Mesothelial cell of epicardium (in vitro differentiated cells): ENCODE results near the gene TBATA. TPM values are rescaled to one million over a fixed set of nuclear protein-coding genes. Genes with fewer than 3 reads are reported as not detected.
A peak's percentile ranks its signal among the peaks of the same experiment; 100 is the strongest.
"Not testable (repeated sequence)": the region's sequence is repeated elsewhere in the genome, so short reads cannot be mapped to it uniquely, and the experiment has no call there.

ENCODE experiments used
- DNase-seq, 2 experiments: peaks; one replicate each; pipeline ENCODE4 v3.0.0; 2021; ENCODE audit warnings: low spot score in 2 of 2; ENCODE audit not compliant: unreplicated experiment in 2 of 2
- H3K27ac Mint-ChIP-seq: 2 replicates; pipeline ENCODE4 v1.8.0; 2021; ENCODE audit warnings: mixed read lengths
- H3K27me3 Mint-ChIP-seq: 2 replicates; pipeline ENCODE4 v1.8.0; 2021; ENCODE audit warnings: low read depth, mixed read lengths
- H3K36me3 Mint-ChIP-seq: 2 replicates; pipeline ENCODE4 v1.8.0; 2021; ENCODE audit warnings: mixed read lengths
- H3K4me1 Mint-ChIP-seq: 2 replicates; pipeline ENCODE4 v1.8.0; 2021; ENCODE audit warnings: mixed read lengths
- H3K4me3 Mint-ChIP-seq: 2 replicates; pipeline ENCODE4 v1.8.0; 2021; ENCODE audit warnings: mild to moderate bottlenecking, moderate library complexity, mixed read lengths
- H3K9me3 Mint-ChIP-seq: 2 replicates; pipeline ENCODE4 v1.8.0; 2021; ENCODE audit warnings: mixed read lengths
- CTCF ChIP-seq: fragments of 200-600 bp; sonication (generic); IDR thresholded peaks from one replicate; pipeline ENCODE4 v1.5.0; 2021; ENCODE audit warnings: antibody characterized with exemption; ENCODE audit not compliant: unreplicated experiment
- total RNA-seq: library from RNA; stranded (reverse); gene quantifications from 3 replicates; pipeline ENCODE4 v1.2.1, GENCODE V29; 2021

Gene TBATA
- total RNA-seq, 1 donor from 2014 or later, result not detected

GRCh38 chr10:70769121-70769520, 16.1 kb downstream of the TBATA start:
- no peak for TF ChIP-seq CTCF
- no peak overlapping the region for H3K4me3 Mint-ChIP-seq
- H3K27me3 Mint-ChIP-seq, result peaks cover 2% of the 10 kb centered on the region
- H3K36me3 Mint-ChIP-seq, result no peaks in the 10 kb centered on the region
- H3K4me1 Mint-ChIP-seq, result no peaks in the 10 kb centered on the region
- H3K27ac Mint-ChIP-seq, result no peak overlapping the region
- no peak for DNase-seq
- H3K9me3 Mint-ChIP-seq, result peaks cover 15% of the 10 kb centered on the region

GRCh38 chr10:70768026-70768685, 17.0 kb downstream of the TBATA start:
- peak in 1 of 2 experiments; percentile 3 for DNase-seq
- peaks cover 15% of the 10 kb centered on the region for H3K9me3 Mint-ChIP-seq
- H3K4me1 Mint-ChIP-seq, H3K27me3 Mint-ChIP-seq, H3K4me3 Mint-ChIP-seq, H3K27ac Mint-ChIP-seq, H3K36me3 Mint-ChIP-seq: not testable (repeated sequence)

GRCh38 chr10:70765794-70766594, 19.2 kb downstream of the TBATA start:
- Mint-ChIP-seq H3K27ac (no peak overlapping the region), H3K4me1 (no peaks in the 10 kb centered on the region), H3K36me3 (no peaks in the 10 kb centered on the region), H3K9me3 (peaks cover 15% of the 10 kb centered on the region), H3K4me3 (no peak overlapping the region), H3K27me3 (peaks cover 2% of the 10 kb centered on the region)
- peak in 1 of 2 experiments; percentile 2 for DNase-seq
- TF ChIP-seq CTCF, result no peak

- peak in 1 of 2 experiments; percentile 2 for DNase-seq
- H3K4me1 Mint-ChIP-seq, result no peaks in the 10 kb centered on the region
- H3K36me3 Mint-ChIP-seq, result no peaks in the 10 kb centered on the region
- no peak for TF ChIP-seq CTCF
- no peak overlapping the region for H3K4me3 Mint-ChIP-seq
- H3K27ac Mint-ChIP-seq, result no peak overlapping the region
- peaks cover 2% of the 10 kb centered on the region for H3K27me3 Mint-ChIP-seq
- H3K9me3 Mint-ChIP-seq, result peaks cover 15% of the 10 kb centered on the region
Observed at GRCh38 chr10:70763567-70763966, 21.6 kb downstream of the TBATA start.

- DNase-seq, result no peak
- Mint-ChIP-seq H3K27me3 (no peaks in the 10 kb centered on the region), H3K4me3 (no peak overlapping the region), H3K4me1 (no peaks in the 10 kb centered on the region), H3K9me3 (peaks cover 15% of the 10 kb centered on the region), H3K36me3 (no peaks in the 10 kb centered on the region), H3K27ac (no peak overlapping the region)
- no peak for TF ChIP-seq CTCF
Observed at GRCh38 chr10:70762441-70763175, 22.6 kb downstream of the TBATA start.
